GM10847 (cell line): Measurements from ENCODE around the gene PTDSS2.

Source experiments
- POLR2A ChIP-seq: IDR thresholded peaks from 2 replicates; pipeline ENCODE4 v1.6.1; 2011; ENCODE audit not compliant: insufficient read length; ENCODE audit errors: extremely low read depth

PTDSS2 gene

DNA sequence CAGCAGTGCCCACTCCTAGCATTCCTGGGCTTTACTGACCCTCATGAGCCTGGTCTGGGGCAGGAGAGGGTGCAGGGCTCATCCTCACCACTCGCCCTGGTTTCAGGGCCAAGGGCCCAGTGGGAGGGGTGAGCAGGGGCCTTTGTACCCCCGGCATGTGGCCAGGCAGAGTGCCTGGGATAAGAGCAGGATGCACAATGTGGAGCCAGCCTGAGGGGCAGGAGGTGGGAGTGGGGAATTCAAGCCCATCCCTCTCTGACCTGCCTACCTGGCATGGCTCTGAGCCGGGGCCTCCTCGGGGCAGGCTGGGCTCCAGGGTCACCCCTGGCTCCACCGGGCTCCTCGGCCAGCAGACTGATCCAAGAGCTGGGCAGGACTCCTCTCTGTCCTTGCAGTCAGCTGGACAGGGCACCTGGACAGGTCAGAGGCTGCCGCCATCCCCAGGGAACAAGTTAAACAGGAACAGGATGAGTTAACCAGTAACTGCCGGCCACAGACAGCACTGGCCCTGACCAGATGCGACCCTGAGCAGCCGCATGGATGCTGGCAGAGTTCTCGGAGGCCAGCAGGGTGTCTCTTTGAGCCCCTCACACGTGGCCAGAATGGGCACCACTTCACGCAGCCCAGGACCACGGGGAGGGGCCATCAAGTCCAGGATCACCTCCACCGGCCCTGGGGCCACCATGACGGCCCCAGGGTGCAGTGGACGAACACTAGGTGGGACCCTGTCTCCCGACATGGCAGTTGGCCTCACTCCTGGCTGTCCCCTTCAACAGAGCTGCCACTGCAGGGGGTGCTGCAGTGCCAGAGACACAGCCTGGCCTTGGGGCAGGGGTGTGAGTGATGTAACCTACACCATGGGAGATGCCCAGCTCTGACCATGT, 40.2 kb upstream of the PTDSS2 start:
- TF ChIP-seq POLR2A: no peak

DNA sequence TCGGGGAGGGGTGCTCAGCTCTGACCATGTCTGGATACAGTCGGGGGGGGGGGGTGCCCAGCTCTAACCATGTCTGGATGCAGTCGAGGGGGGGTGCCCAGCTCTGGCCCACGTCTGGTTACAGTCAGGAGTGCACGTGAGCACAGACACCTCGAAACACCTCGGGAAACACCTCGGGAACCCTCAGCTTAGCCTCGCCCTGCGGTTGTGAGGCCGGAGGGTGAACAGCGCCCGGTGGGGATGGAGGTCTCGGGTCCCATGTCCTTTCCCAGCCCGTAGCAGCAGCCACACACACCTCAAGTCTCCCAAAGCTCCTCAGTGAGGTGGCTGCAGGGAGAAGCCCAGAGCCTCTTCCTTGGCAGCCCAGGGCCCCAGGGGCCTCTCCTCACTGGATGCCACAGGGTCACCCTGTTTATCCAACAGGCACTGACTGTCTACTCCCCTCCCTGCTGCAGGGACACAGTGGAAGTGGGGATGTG, 37.4 kb upstream of the PTDSS2 start:
- TF ChIP-seq POLR2A: no peak

GRCh38 chr11:413120-414081, 36.7 kb upstream of the PTDSS2 start:
- no peak for TF ChIP-seq POLR2A

GRCh38 chr11:414318-414857, 35.7 kb upstream of the PTDSS2 start:
- TF ChIP-seq POLR2A: no peak

DNA sequence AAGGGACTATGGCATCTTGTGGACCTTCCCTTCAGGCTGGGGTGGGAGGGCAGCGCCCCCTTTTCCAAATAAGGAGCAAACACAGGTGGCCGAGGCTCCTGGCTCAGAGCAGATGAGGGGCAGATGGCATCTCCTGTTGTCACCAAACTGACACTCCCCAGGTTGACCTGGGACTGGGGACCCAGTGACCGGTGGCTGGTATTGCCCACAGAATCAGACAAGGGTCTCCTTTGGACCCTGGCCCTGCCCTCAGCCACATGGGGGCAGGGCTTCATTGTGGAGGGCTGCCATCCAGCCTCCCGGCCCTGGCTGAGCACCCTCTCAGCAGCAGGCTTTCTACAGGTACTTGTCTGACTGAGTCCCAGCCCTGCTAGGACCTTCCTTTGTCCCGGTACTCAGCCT, 34.4 kb upstream of the PTDSS2 start:
- no peak for TF ChIP-seq POLR2A

DNA sequence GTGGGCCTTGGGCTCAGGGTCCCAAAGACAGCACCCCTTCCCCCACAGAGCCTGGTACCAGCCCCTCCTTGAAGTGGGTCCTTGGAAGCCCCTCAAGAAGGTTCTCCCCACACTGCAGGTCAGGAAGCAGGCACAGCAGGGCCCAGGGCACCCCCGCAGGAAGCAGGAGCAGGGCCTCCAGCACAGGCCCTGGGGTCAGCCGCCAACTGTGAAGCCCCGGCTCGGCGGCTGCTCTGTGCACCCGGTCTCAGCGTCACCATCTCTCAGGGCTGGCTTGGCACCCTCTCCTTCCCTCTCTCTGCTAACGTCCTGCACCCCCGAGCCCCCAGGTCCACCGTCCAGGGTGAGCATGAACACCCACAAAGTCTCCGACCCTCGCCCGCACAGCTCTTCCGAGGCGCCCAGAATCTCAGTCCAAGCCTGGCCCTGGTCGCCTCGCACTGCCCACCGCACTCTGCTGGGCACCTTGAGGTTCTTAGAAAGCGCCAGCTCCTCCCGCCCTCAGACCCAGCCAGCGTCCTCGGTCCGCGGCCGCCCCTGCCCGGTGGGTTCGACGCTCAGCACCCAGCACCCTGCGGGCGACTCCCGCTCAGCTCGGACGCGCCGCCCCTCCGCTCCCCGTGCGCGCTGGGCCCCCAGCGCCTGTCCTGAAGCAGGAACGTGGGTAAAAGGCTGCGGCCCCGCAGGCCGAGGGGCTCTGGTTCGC, 33.9 kb upstream of the PTDSS2 start:
- no peak for TF ChIP-seq POLR2A

- no peak for TF ChIP-seq POLR2A
Observed at GRCh38 chr11:416757-417621, 33.1 kb upstream of the PTDSS2 start.

DNA sequence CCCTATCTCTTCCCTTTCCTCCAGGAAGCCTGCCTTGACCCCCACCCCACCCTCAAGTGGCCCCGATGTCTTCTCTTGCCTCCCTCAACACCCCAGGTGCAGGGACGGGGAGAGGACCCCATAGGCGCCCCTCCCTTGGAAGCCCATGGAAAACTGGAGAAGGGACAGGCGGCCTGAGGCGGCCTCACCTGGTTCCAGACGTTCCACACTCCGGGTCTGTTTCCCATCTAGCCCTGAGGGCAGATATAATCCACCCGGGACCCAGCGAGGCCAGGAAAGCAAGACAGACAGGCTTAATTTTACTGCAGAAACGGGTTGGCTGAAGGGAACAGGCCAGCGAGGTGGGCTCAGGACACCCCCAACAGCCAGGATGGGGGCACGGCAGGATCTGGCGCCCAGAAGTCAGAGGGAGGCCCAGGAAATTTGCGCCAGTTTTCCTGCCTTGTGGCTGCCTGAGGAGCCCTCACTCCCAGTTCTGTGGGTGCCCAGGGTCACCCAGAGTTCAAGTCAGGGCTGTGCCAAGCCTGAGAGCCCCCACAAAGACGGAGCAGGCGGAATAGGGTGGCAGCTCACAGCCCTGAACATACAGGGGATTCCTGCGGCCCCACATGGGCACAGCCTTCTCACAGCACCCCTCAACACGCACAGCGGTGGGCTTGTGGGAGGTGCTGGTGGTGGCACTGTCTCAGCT, 32.3 kb upstream of the PTDSS2 start:
- no peak for TF ChIP-seq POLR2A

DNA sequence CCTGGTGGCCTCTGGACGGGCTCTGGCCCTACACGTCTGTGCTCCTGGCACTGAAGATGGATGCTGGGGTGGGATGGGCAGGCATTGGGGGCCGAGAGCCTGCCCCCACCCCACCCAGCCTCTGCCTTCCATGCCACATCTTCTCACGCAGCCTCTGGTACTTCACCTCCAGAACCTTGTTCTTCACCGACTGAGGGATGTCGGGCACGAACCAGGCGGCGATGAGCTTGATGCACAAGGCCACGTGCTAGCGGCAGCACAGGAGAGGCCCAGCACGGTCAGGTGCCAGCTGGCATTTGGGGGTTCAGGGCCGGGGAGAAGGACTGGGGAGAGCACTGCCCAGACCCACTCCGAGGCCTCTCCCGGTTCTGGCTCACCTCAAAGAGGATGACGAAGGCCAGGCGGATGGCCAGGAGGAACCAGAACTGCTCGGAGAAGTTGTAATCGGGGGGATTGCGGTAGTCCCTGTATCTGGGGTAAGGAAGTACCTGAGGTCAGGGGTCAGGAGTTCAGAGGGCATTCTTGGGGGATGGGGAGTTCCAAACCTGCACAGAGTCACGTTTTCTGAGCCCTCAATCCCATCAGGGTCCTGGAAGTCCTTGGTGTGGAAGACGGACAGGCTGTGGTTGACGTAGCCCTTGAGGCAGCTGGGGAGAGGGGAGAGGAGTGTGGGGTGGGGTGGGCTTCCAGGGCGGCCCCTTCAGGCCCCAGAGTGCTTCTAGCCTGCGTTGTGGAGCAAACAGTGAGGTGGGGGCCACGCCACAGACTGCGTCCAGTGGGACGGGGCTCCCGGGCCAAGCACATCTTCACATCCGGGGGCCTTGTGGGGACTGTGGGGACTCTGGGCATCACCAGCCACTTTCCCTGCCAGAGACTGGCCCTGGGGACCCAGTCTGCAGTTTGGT, 31.5 kb upstream of the PTDSS2 start:
- no peak for TF ChIP-seq POLR2A

- TF ChIP-seq POLR2A: no peak
Observed at GRCh38 chr11:419248-420005, 30.7 kb upstream of the PTDSS2 start.

GRCh38 chr11:420054-420910, 29.8 kb upstream of the PTDSS2 start:
- no peak for TF ChIP-seq POLR2A
